ENCODE results near the gene INO80D. TPM values are rescaled to one million over a fixed set of nuclear protein-coding genes. Genes with fewer than 3 reads are reported as not detected.
A peak's percentile ranks its signal among the peaks of the same experiment; 100 is the strongest.

Gene INO80D
- total and polyA plus RNA-seq, 2 donors (not counting 1 experiment from before 2014, with no cell fraction given): 4.8 to 7.4 TPM

GRCh38 chr2:205948883-205949282 is 137.1 kb downstream of the INO80D start:
- Histone ChIP-seq H3K4me3 (replicated peaks in 1 of 4; ENCODE audit: control extremely low read depth in 1 of 4, insufficient read depth in 1 of 4, low read depth in 3 of 4, low read length in 4 of 4) (no peak overlapping the region), H3K27me3 (ENCODE audit: control insufficient read depth, insufficient read depth, low read length) (peaks cover 4% of the 10 kb centered on the region), H3K27ac (ENCODE audit: insufficient read depth, low read length) (no peak overlapping the region), H3K4me2 (ENCODE audit: extremely low read depth, insufficient read depth, low read length) (no peak overlapping the region), H3K79me2 (ENCODE audit: control insufficient read depth, insufficient read depth, low read length) (no peaks in the 10 kb centered on the region), H3K36me3 (ENCODE audit: control insufficient read depth, insufficient read depth, low read length) (no peaks in the 10 kb centered on the region), H3K9me3 (ENCODE audit: control insufficient read depth, insufficient read depth, low read depth, low read length) (no peaks in the 10 kb centered on the region), H3K9ac (ENCODE audit: insufficient read depth, low read length) (no peak overlapping the region), H3K4me1 (ENCODE audit: control insufficient read depth, extremely low read depth, insufficient read depth, low read length) (no peaks in the 10 kb centered on the region), H2AFZ (ENCODE audit: low read length) (no peak overlapping the region), H4K20me1 (ENCODE audit: control insufficient read depth, extremely low read depth, insufficient read depth, low read length) (no peaks in the 10 kb centered on the region)
- no peak for DNase-seq (ENCODE audit: low read depth in 2 of 2)
- TF ChIP-seq EZH2 (IDR thresholded peaks at IDR 0.05; ENCODE audit: low read length, missing control alignments) (no peak), CTCF (conservative IDR thresholded peaks at IDR 0.05 in 1 of 2, IDR thresholded peaks at IDR 0.05 in 1 of 2; ENCODE audit: low read depth in 1 of 2, low read length in 2 of 2) (no peak)

- TF ChIP-seq EZH2 (IDR thresholded peaks at IDR 0.05; ENCODE audit: low read length, missing control alignments): no peak
- TF ChIP-seq CTCF (conservative IDR thresholded peaks at IDR 0.05 in 1 of 2, IDR thresholded peaks at IDR 0.05 in 1 of 2; ENCODE audit: low read depth in 1 of 2, low read length in 2 of 2): no peak
- H3K36me3 ChIP-seq (ENCODE audit: control insufficient read depth, insufficient read depth, low read length): no peaks in the 10 kb centered on the region
- H3K4me1 ChIP-seq (ENCODE audit: control insufficient read depth, extremely low read depth, insufficient read depth, low read length): no peaks in the 10 kb centered on the region
- H3K9me3 ChIP-seq (ENCODE audit: control insufficient read depth, insufficient read depth, low read depth, low read length): no peaks in the 10 kb centered on the region
- H2AFZ ChIP-seq (ENCODE audit: low read length): no peak overlapping the region
- H3K27me3 ChIP-seq (ENCODE audit: control insufficient read depth, insufficient read depth, low read length): peaks cover 4% of the 10 kb centered on the region
- H3K27ac ChIP-seq (ENCODE audit: insufficient read depth, low read length): no peak overlapping the region
- no peak overlapping the region for H3K9ac ChIP-seq (ENCODE audit: insufficient read depth, low read length)
- DNase-seq (ENCODE audit: low read depth in 2 of 2): no peak
- no peaks in the 10 kb centered on the region for H3K79me2 ChIP-seq (ENCODE audit: control insufficient read depth, insufficient read depth, low read length)
- H3K4me3 ChIP-seq (replicated peaks in 1 of 4; ENCODE audit: control extremely low read depth in 1 of 4, insufficient read depth in 1 of 4, low read depth in 3 of 4, low read length in 4 of 4): peak overlapping the region in 1 of 4 experiments; percentile 9
- peak overlapping the region; percentile 55 for H3K4me2 ChIP-seq (ENCODE audit: extremely low read depth, insufficient read depth, low read length)
- no peaks in the 10 kb centered on the region for H4K20me1 ChIP-seq (ENCODE audit: control insufficient read depth, extremely low read depth, insufficient read depth, low read length)
These were observed 137.5 kb downstream of the INO80D start for GRCh38 chr2:205948496-205948837.

GRCh38 chr2:205947621-205948495 is 138.1 kb downstream of the INO80D start:
- Histone ChIP-seq H2AFZ (ENCODE audit: low read length) (peak overlapping the region; percentile 58), H3K27ac (ENCODE audit: insufficient read depth, low read length) (no peak overlapping the region), H3K9ac (ENCODE audit: insufficient read depth, low read length) (no peak overlapping the region), H3K79me2 (ENCODE audit: control insufficient read depth, insufficient read depth, low read length) (no peaks in the 10 kb centered on the region), H3K4me3 (replicated peaks in 1 of 4; ENCODE audit: control extremely low read depth in 1 of 4, insufficient read depth in 1 of 4, low read depth in 3 of 4, low read length in 4 of 4) (peak overlapping the region in 2 of 4 experiments; percentile 9 to 34), H3K36me3 (ENCODE audit: control insufficient read depth, insufficient read depth, low read length) (no peaks in the 10 kb centered on the region), H3K4me1 (ENCODE audit: control insufficient read depth, extremely low read depth, insufficient read depth, low read length) (no peaks in the 10 kb centered on the region), H3K4me2 (ENCODE audit: extremely low read depth, insufficient read depth, low read length) (peak overlapping the region; percentile 60), H4K20me1 (ENCODE audit: control insufficient read depth, extremely low read depth, insufficient read depth, low read length) (no peaks in the 10 kb centered on the region), H3K9me3 (ENCODE audit: control insufficient read depth, insufficient read depth, low read depth, low read length) (no peaks in the 10 kb centered on the region), H3K27me3 (ENCODE audit: control insufficient read depth, insufficient read depth, low read length) (peaks cover 4% of the 10 kb centered on the region)
- TF ChIP-seq CTCF (conservative IDR thresholded peaks at IDR 0.05 in 1 of 2, IDR thresholded peaks at IDR 0.05 in 1 of 2; ENCODE audit: low read depth in 1 of 2, low read length in 2 of 2) (peak; percentile 94 to 98), EZH2 (IDR thresholded peaks at IDR 0.05; ENCODE audit: low read length, missing control alignments) (no peak)
- peak; percentile 65 to 90 for DNase-seq (ENCODE audit: low read depth in 2 of 2)

All from fibroblast of lung (primary cell).